Nephron (organoid): ENCODE measurements around the gene SMYD3.

Source experiments
- H3K27ac Mint-ChIP-seq, 3 experiments: 2 replicates each; pipeline ENCODE4 v1.8.0; 2020; ENCODE audit warnings: mixed read lengths in 3 of 3, mild to moderate bottlenecking in 2 of 3, moderate library complexity in 1 of 3
- H3K27me3 Mint-ChIP-seq: 2 replicates; pipeline ENCODE4 v1.8.0; 2021; ENCODE audit warnings: low read depth, mild to moderate bottlenecking, moderate library complexity, mixed read lengths
- H3K36me3 Mint-ChIP-seq: 2 replicates; pipeline ENCODE4 v1.8.0; 2020; ENCODE audit warnings: low read depth, mixed read lengths
- H3K4me1 Mint-ChIP-seq: 2 replicates; pipeline ENCODE4 v1.8.0; 2020; ENCODE audit warnings: mixed read lengths
- H3K4me3 Mint-ChIP-seq, 3 experiments: 2 replicates each; pipeline ENCODE4 v1.8.0; 2020; ENCODE audit warnings: mild to moderate bottlenecking in 3 of 3, mixed read lengths in 3 of 3, moderate library complexity in 2 of 3
- H3K9me3 Mint-ChIP-seq: 2 replicates; pipeline ENCODE4 v1.8.0; 2020; ENCODE audit warnings: mixed read lengths
- CTCF ChIP-seq, 3 experiments: fragments of 200-600 bp; sonication (generic); IDR thresholded peaks; one replicate each; pipeline ENCODE4 v1.5.0; 2021; ENCODE audit warnings: antibody characterized with exemption in 3 of 3; ENCODE audit not compliant: unreplicated experiment in 3 of 3

Gene SMYD3

GRCh38 chr1:246020211-246020954 is 486.7 kb downstream of the SMYD3 start:
- H3K4me1 Mint-ChIP-seq = no peaks in the 10 kb centered on the region

DNA sequence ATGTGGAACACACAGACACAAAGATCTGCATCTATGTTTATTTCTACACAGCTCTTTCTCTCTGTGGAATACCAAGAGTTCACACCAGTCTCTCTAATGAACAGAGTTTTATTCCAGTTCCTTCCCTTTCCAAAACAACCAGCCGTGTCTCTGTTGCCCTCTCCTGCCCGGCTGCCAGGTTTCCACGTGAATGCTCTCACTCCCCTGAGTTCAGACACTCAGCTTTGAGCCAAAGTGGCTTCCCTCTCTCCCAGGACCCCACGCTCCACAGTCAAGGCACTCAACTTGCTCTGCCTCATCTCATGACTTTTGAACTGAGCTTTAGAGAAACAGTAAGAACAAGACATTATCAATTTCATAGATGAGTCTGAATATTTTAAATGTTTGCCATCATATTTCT is 488.9 kb downstream of the SMYD3 start:
- Mint-ChIP-seq H3K27ac (no peak overlapping the region), H3K36me3 (no peaks in the 10 kb centered on the region), H3K4me1 (no peaks in the 10 kb centered on the region), H3K27me3 (no peaks in the 10 kb centered on the region), H3K4me3 (no peak overlapping the region), H3K9me3 (no peaks in the 10 kb centered on the region)
- no peak for TF ChIP-seq CTCF (IDR thresholded peaks at IDR 0.05; ENCODE audit: unreplicated experiment in 3 of 3)

More at GRCh38 chr1:246020211-246020954, 486.7 kb downstream of the SMYD3 start:
- Mint-ChIP-seq H3K27ac (no peak overlapping the region), H3K4me3 (no peak overlapping the region), H3K9me3 (no peaks in the 10 kb centered on the region), H3K36me3 (no peaks in the 10 kb centered on the region), H3K27me3 (no peaks in the 10 kb centered on the region)
- no peak for TF ChIP-seq CTCF (IDR thresholded peaks at IDR 0.05; ENCODE audit: unreplicated experiment in 3 of 3)

DNA sequence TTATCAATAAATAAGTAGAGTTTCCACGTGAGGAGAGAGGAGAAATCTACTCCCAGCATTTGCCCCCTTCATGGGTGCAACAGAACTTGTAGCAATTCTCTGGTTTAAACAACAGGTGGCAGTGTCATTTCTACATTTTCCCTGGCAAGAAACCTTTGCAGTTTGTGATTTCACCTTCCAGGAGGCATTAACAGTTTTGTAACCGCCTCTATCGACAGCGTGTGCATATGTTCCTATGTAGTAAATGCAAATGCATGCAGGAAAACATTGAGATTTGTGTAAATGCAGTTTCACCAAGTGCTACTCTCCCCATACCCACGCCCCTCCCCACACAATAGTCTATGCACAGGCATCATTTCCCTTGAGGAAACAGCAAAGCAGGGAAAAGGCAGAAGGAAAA is 494.7 kb downstream of the SMYD3 start:
- Mint-ChIP-seq H3K36me3 (no peaks in the 10 kb centered on the region), H3K4me3 (no peak overlapping the region), H3K27me3 (peaks cover 4% of the 10 kb centered on the region), H3K9me3 (no peaks in the 10 kb centered on the region), H3K4me1 (peaks cover under 1% of the 10 kb centered on the region), H3K27ac (no peak overlapping the region)
- TF ChIP-seq CTCF (IDR thresholded peaks at IDR 0.05; ENCODE audit: unreplicated experiment in 3 of 3) = peak; percentile 52 to 70 (median 52)

GRCh38 chr1:246010386-246010785 is 496.7 kb downstream of the SMYD3 start:
- H3K9me3 Mint-ChIP-seq = no peaks in the 10 kb centered on the region
- no peaks in the 10 kb centered on the region for H3K36me3 Mint-ChIP-seq
- no peak for TF ChIP-seq CTCF (IDR thresholded peaks at IDR 0.05; ENCODE audit: unreplicated experiment in 3 of 3)
- peaks cover 8% of the 10 kb centered on the region for H3K27me3 Mint-ChIP-seq
- peak overlapping the region in 1 of 3 experiments; percentile 2 for H3K27ac Mint-ChIP-seq
- peaks cover 4% of the 10 kb centered on the region for H3K4me1 Mint-ChIP-seq
- H3K4me3 Mint-ChIP-seq = no peak overlapping the region

DNA sequence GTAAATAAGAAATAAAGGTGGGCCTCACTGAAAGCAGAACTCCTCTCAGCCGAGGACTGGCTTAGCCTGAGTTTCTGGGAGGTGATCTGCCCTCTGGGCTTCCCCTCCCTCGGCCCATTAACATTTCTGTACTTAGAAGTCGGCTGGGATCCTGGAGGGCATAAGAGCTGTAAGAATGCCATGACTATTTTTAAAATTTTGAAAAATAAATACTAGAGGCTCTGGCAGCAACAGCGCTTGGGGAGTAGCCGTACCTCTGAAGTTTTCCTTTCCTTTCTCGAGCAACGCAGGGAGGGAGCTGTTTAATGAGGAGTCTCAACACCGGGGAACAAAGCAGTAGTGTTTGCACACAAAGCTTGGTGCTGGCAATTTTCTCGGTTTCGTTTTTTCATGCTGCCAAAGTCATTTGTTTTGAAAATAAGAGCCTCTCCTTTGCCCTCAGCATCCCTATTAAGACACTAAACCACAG is 498.7 kb downstream of the SMYD3 start:
- TF ChIP-seq CTCF (IDR thresholded peaks at IDR 0.05; ENCODE audit: unreplicated experiment in 3 of 3) = no peak
- Mint-ChIP-seq H3K27me3 (peaks cover 8% of the 10 kb centered on the region), H3K9me3 (no peaks in the 10 kb centered on the region), H3K36me3 (no peaks in the 10 kb centered on the region), H3K4me3 (no peak overlapping the region), H3K27ac (peak overlapping the region in 1 of 3 experiments; percentile 14), H3K4me1 (peaks cover 14% of the 10 kb centered on the region)

- Mint-ChIP-seq H3K27ac (peak overlapping the region in 2 of 3 experiments; percentile 39 to 82), H3K36me3 (no peaks in the 10 kb centered on the region), H3K27me3 (peaks cover 4% of the 10 kb centered on the region), H3K4me1 (peaks cover 29% of the 10 kb centered on the region), H3K9me3 (no peaks in the 10 kb centered on the region), H3K4me3 (no peak overlapping the region)
- TF ChIP-seq CTCF (IDR thresholded peaks at IDR 0.05; ENCODE audit: unreplicated experiment in 3 of 3) = no peak
These were observed 502.0 kb downstream of the SMYD3 start for GRCh38 chr1:246005067-246005466.
